NOMO-1 (cell line): ENCODE data around the gene SOX6.
"Not testable (repeated sequence)": the region's sequence is repeated elsewhere in the genome, so short reads cannot be mapped to it uniquely, and the experiment has no call there.

ENCODE experiments used
- DNase-seq, 2 experiments: peaks; one replicate each; lab custom pipeline; 2025; ENCODE audit not compliant: unreplicated experiment in 2 of 2; lab: John Stamatoyannopoulos, UW

The SOX6 gene

GRCh38 chr11:16157327-16157726 lies 199.0 kb downstream of the SOX6 start:
- DNase-seq: no peak

- no peak for DNase-seq
Measured at GRCh38 chr11:16155448-16155847, 200.9 kb downstream of the SOX6 start.

- no peak for DNase-seq
Measured at GRCh38 chr11:16154715-16155396, 201.5 kb downstream of the SOX6 start.

- no peak for DNase-seq
Measured at GRCh38 chr11:16153951-16154350, 202.4 kb downstream of the SOX6 start.

GRCh38 chr11:16151138-16151537 lies 205.2 kb downstream of the SOX6 start:
- no peak for DNase-seq

GRCh38 chr11:16149476-16149875 lies 206.9 kb downstream of the SOX6 start:
- no peak for DNase-seq

GRCh38 chr11:16148301-16148931 lies 207.9 kb downstream of the SOX6 start:
- no peak for DNase-seq

GRCh38 chr11:16146980-16147379 lies 209.4 kb downstream of the SOX6 start:
- DNase-seq: not testable (repeated sequence)

GRCh38 chr11:16141614-16142013 lies 214.7 kb downstream of the SOX6 start:
- not testable (repeated sequence) for DNase-seq

GRCh38 chr11:16141162-16141561 lies 215.2 kb downstream of the SOX6 start:
- DNase-seq: not testable (repeated sequence)

- DNase-seq: no peak
Measured at GRCh38 chr11:16136792-16137390, 219.5 kb downstream of the SOX6 start.

- DNase-seq: no peak
Measured at GRCh38 chr11:16133867-16134266, 222.5 kb downstream of the SOX6 start.

- DNase-seq: no peak
Measured at GRCh38 chr11:16127732-16128131, 228.6 kb downstream of the SOX6 start.

GRCh38 chr11:16126362-16126761 lies 230.0 kb downstream of the SOX6 start:
- no peak for DNase-seq

GRCh38 chr11:16125796-16126195 lies 230.6 kb downstream of the SOX6 start:
- no peak for DNase-seq

- no peak for DNase-seq
Measured at GRCh38 chr11:16124390-16124789, 232.0 kb downstream of the SOX6 start.

- DNase-seq: no peak
Measured at GRCh38 chr11:16121853-16122252, 234.5 kb downstream of the SOX6 start.

- DNase-seq: no peak
Measured at GRCh38 chr11:16120008-16120407, 236.3 kb downstream of the SOX6 start.

- no peak for DNase-seq
Measured at GRCh38 chr11:16117989-16118756, 238.2 kb downstream of the SOX6 start.

- no peak for DNase-seq
Measured at GRCh38 chr11:16114978-16115871, 241.1 kb downstream of the SOX6 start.
